ENCODE data around the gene ABO. TPM values are rescaled to one million over a fixed set of nuclear protein-coding genes. Genes with fewer than 3 reads are reported as not detected.

Gene ABO
- total RNA-seq, 4 donors from 2014 or later = 0.29 to 6.1 (median 0.59) TPM

GRCh38 chr9:133250741-133251170 is 24.2 kb downstream of the ABO start:
- Histone ChIP-seq H3K9me3 (no peaks in the 10 kb centered on the region), H3K27ac (no peak overlapping the region), H3K4me3 (no peak overlapping the region), H3K4me1 (no peaks in the 10 kb centered on the region), H3K27me3 (no peaks in the 10 kb centered on the region), H3K36me3 (no peaks in the 10 kb centered on the region)
- intact Hi-C loops (cut with DNase I; ENCODE audit: low total_unique reads) = no loop called here
- TF ChIP-seq CTCF (IDR thresholded peaks at IDR 0.05) (no peak), POLR2A (IDR thresholded peaks at IDR 0.05) (no peak)
- DNase-seq = no peak

GRCh38 chr9:133249337-133249736 is 25.7 kb downstream of the ABO start:
- DNase-seq = no peak
- Histone ChIP-seq H3K36me3 (no peaks in the 10 kb centered on the region), H3K9me3 (no peaks in the 10 kb centered on the region), H3K27me3 (no peaks in the 10 kb centered on the region), H3K4me1 (no peaks in the 10 kb centered on the region), H3K4me3 (no peak overlapping the region), H3K27ac (no peak overlapping the region)
- TF ChIP-seq CTCF (IDR thresholded peaks at IDR 0.05) (no peak), POLR2A (IDR thresholded peaks at IDR 0.05) (no peak)
- intact Hi-C loops (cut with DNase I; ENCODE audit: low total_unique reads) = no loop called here

GRCh38 chr9:133248726-133249295 is 26.2 kb downstream of the ABO start:
- Histone ChIP-seq H3K4me1 (no peaks in the 10 kb centered on the region), H3K4me3 (no peak overlapping the region), H3K27me3 (no peaks in the 10 kb centered on the region), H3K27ac (no peak overlapping the region), H3K9me3 (no peaks in the 10 kb centered on the region), H3K36me3 (no peaks in the 10 kb centered on the region)
- DNase-seq = no peak
- intact Hi-C loops (cut with DNase I; ENCODE audit: low total_unique reads) = no loop called here
- TF ChIP-seq POLR2A (IDR thresholded peaks at IDR 0.05) (no peak), CTCF (IDR thresholded peaks at IDR 0.05) (no peak)

GRCh38 chr9:133247632-133248031 is 27.4 kb downstream of the ABO start:
- no peaks in the 10 kb centered on the region for H3K27me3 ChIP-seq
- intact Hi-C loops (cut with DNase I; ENCODE audit: low total_unique reads) = no loop called here
- no peaks in the 10 kb centered on the region for H3K4me1 ChIP-seq
- no peak overlapping the region for H3K4me3 ChIP-seq
- DNase-seq = no peak
- no peaks in the 10 kb centered on the region for H3K9me3 ChIP-seq
- no peaks in the 10 kb centered on the region for H3K36me3 ChIP-seq
- H3K27ac ChIP-seq = no peak overlapping the region
- TF ChIP-seq CTCF (IDR thresholded peaks at IDR 0.05) (no peak), POLR2A (IDR thresholded peaks at IDR 0.05) (no peak)

GRCh38 chr9:133246991-133247390 is 28.0 kb downstream of the ABO start:
- H3K9me3 ChIP-seq = no peaks in the 10 kb centered on the region
- no peaks in the 10 kb centered on the region for H3K36me3 ChIP-seq
- DNase-seq = no peak
- H3K4me3 ChIP-seq = no peak overlapping the region
- H3K27ac ChIP-seq = no peak overlapping the region
- H3K4me1 ChIP-seq = no peaks in the 10 kb centered on the region
- no peaks in the 10 kb centered on the region for H3K27me3 ChIP-seq
- TF ChIP-seq POLR2A (IDR thresholded peaks at IDR 0.05) (no peak), CTCF (IDR thresholded peaks at IDR 0.05) (no peak)
- intact Hi-C loops (cut with DNase I; ENCODE audit: low total_unique reads) = no loop called here
